SK-N-MC (cell line): ENCODE results near the gene MEMO1.
"Not testable (repeated sequence)": the region's sequence is repeated elsewhere in the genome, so short reads cannot be mapped to it uniquely, and the experiment has no call there.

Experiments
- DNase-seq: peaks from one replicate; pipeline ENCODE4 v3.0.0-alpha.2; 2011; ENCODE audit warnings: low read depth, low spot score
- H3K27ac ChIP-seq: fragments of 200-600 bp; sonication (generic); 2 replicates; pipeline ENCODE4 v1.5.1; 2016; ENCODE audit warnings: mixed run types
- H3K36me3 ChIP-seq: fragments of 200-600 bp; sonication (generic); 2 replicates; pipeline ENCODE4 v1.6.1; 2017; ENCODE audit warnings: antibody characterized with exemption, low read length, mixed read lengths; ENCODE audit not compliant: insufficient read depth
- H3K4me3 ChIP-seq: fragments of 200-600 bp; sonication (generic); 2 replicates; pipeline ENCODE4 v1.5.1; 2016
- H3K9ac ChIP-seq: fragments of 200-600 bp; sonication (generic); 2 replicates; pipeline ENCODE4 v1.8.0; 2017; ENCODE audit warnings: mixed run types, mixed read lengths; ENCODE audit not compliant: insufficient read length
- H3K9me3 ChIP-seq: fragments of 200-600 bp; sonication (generic); 2 replicates; pipeline ENCODE4 v1.6.1; 2017; ENCODE audit warnings: low read depth, mild to moderate bottlenecking, antibody characterized with exemption, low read length, moderate library complexity, mixed read lengths
- EZH2 ChIP-seq: fragments of 200-600 bp; sonication (generic); IDR thresholded peaks from one replicate; pipeline ENCODE4 v1.6.1; 2017; ENCODE audit warnings: antibody characterized with exemption
- FOXP2 ChIP-seq: optimal IDR thresholded peaks from 2 replicates; pipeline ENCODE3; 2011; ENCODE audit warnings: mild to moderate bottlenecking, moderate library complexity; ENCODE audit not compliant: insufficient read depth; ENCODE audit errors: extremely low read length, control extremely low read depth
- POLR2AphosphoS5 ChIP-seq: IDR thresholded peaks from 2 replicates; pipeline ENCODE4 v1.6.1; 2012; ENCODE audit warnings: mild to moderate bottlenecking, low read depth, low read length, borderline replicate concordance

Gene MEMO1

DNA sequence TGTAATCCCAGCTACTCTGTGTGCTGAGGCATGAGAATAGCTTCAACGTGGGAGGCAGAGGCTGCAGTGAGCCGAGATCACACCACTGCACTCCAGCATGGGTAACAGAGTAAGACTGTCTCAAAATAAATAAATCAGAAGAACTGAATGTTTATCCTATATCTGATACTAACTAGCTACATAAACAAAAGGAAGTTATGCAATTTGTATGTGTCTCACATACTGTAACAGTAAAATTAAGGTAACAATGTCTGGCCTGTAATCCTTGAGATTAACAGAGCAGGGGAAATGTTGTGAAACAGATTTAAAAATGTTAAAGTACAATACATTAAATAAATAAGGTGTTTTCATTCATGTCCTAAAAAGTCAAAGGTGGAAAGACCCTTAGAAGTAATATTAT lies 150.8 kb downstream of the MEMO1 start:
- H3K36me3 ChIP-seq, result no peaks in the 10 kb centered on the region
- no peaks in the 10 kb centered on the region for H3K9me3 ChIP-seq
- no peak overlapping the region for H3K9ac ChIP-seq
- H3K4me3 ChIP-seq, result no peak overlapping the region
- H3K27ac ChIP-seq, result no peak overlapping the region
- TF ChIP-seq EZH2 (no peak), POLR2AphosphoS5 (no peak), FOXP2 (no peak)
- no peak for DNase-seq

DNA sequence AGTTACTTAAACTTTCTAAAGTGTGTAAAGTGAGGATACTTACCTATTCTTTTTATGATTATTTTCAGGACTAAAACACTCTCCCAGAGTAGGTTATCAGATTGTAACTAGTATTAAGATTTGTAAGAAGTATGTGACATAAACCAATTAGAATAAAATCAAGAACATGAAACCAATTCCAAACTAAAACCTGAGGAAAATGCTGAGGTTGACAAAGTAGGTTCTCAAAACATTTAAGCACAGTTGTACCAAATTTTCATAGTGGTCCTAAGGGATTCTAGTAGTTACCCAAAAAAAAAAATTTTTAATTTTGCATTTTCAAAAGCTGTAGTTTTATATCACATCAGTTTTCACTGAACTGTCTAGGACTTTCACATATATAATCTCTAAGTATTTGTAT lies 157.3 kb downstream of the MEMO1 start:
- Histone ChIP-seq H3K27ac (no peak overlapping the region), H3K4me3 (no peak overlapping the region), H3K9ac (no peak overlapping the region), H3K9me3 (no peaks in the 10 kb centered on the region), H3K36me3 (no peaks in the 10 kb centered on the region)
- DNase-seq, result no peak
- TF ChIP-seq EZH2 (no peak), FOXP2 (no peak), POLR2AphosphoS5 (no peak)

DNA sequence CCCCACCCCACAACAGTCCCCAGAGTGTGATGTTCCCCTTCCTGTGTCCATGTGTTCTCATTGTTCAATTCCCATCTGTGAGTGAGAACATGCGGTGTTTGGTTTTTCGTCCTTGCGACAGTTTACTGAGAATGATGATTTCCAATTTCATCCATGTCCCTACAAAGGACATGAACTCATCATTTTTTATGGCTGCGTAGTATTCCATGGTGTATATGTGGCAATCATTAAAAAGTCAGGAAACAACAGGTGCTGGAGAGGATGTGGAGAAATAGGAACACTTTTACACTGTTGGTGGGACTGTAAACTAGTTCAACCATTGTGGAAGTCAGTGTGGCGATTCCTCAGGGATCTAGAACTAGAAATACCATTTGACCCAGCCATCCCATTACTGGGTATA lies 168.7 kb downstream of the MEMO1 start:
- not testable (repeated sequence) for H3K9ac ChIP-seq, H3K4me3 ChIP-seq, H3K27ac ChIP-seq, H3K36me3 ChIP-seq, H3K9me3 ChIP-seq, DNase-seq

DNA sequence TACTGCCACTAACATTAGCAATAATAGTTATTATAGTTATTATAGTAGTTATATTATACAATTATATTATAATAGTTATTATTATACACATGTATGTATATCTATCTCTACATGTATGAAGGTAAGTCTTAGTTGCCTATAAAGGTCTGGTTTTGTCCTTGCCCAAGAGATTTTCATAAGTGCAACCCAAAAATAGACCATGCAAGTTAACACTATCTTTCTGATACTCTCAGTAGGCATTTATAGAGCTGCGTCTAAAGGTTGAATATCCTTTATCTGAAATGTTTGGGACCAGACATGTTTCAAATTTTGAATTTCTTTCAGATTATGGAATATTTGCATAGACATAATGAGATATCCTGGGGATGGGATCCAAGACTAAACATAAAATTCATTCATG lies 175.4 kb downstream of the MEMO1 start:
- no peak for DNase-seq
- Histone ChIP-seq H3K27ac (no peak overlapping the region), H3K4me3 (no peak overlapping the region), H3K9me3 (no peaks in the 10 kb centered on the region), H3K9ac (no peak overlapping the region), H3K36me3 (no peaks in the 10 kb centered on the region)
- no peak for TF ChIP-seq FOXP2
- TF ChIP-seq EZH2, result no peak
- no peak for TF ChIP-seq POLR2AphosphoS5

DNA sequence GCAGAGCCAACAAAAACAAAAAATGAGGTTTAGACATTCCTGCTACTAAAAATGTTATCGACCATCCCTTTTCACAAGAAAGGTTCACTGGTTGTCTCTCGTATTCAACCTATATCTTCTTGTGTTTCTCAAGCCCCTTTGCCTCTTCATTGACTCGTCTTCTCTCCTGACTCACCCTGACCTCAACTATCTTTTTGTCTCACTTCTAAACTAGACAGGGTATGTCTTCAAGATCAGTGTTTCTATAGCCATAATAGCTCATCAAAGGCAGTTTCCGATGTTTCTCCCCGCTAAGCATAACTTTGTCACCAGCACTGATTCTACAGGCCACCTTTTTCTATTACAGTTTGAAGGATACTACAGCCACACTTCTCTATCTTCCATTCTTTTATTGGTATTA lies 178.4 kb downstream of the MEMO1 start:
- H3K4me3 ChIP-seq, result no peak overlapping the region
- no peak for DNase-seq
- no peaks in the 10 kb centered on the region for H3K9me3 ChIP-seq
- TF ChIP-seq FOXP2 (no peak), POLR2AphosphoS5 (no peak), EZH2 (no peak)
- no peaks in the 10 kb centered on the region for H3K36me3 ChIP-seq
- no peak overlapping the region for H3K9ac ChIP-seq
- H3K27ac ChIP-seq, result no peak overlapping the region

DNA sequence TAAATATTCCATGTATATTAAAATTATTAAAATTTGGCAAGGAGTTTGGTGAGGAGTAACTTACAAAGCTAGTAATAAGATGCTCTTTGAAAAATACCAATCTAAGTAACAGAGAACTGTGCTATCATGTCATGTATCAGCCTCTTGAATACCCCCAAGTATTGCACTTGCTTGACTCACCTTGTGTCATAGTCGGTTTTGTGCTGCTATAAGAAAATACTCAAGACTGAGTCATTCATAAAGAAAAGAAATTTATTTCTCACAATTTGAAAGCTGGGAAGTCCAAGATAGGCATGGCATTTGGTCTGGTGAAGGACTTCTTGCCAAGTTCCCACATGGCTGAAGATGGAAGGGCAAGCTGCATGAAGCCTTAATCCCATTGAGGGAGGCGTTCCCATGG lies 179.2 kb downstream of the MEMO1 start:
- no peaks in the 10 kb centered on the region for H3K36me3 ChIP-seq
- DNase-seq, result no peak
- H3K9ac ChIP-seq, result no peak overlapping the region
- no peaks in the 10 kb centered on the region for H3K9me3 ChIP-seq
- no peak overlapping the region for H3K27ac ChIP-seq
- TF ChIP-seq EZH2 (no peak), POLR2AphosphoS5 (no peak), FOXP2 (no peak)
- no peak overlapping the region for H3K4me3 ChIP-seq

DNA sequence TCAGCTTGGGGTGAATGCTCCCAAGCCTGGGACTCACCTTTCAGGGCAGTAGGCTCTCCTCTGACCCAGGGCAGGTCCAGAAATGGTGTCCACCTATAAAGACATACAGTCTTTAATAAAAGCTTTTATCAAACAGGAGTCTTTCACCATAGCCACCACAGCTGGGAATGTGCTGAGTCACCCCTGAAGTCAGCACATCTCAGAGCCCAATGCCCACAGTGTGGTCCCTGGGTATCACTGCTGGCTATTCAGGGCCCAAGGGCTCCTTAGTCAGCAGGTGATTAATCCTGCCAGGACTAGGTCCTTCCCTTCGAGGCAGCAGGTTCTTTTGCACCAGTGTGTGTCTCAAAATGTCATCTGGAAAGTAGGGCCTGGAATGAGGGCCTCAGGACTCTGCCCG lies 181.9 kb downstream of the MEMO1 start:
- Histone ChIP-seq H3K9me3 (no peaks in the 10 kb centered on the region), H3K27ac (no peak overlapping the region), H3K9ac (no peak overlapping the region), H3K36me3 (no peaks in the 10 kb centered on the region), H3K4me3 (no peak overlapping the region)
- DNase-seq, result no peak
- TF ChIP-seq FOXP2 (no peak), POLR2AphosphoS5 (no peak)

DNA sequence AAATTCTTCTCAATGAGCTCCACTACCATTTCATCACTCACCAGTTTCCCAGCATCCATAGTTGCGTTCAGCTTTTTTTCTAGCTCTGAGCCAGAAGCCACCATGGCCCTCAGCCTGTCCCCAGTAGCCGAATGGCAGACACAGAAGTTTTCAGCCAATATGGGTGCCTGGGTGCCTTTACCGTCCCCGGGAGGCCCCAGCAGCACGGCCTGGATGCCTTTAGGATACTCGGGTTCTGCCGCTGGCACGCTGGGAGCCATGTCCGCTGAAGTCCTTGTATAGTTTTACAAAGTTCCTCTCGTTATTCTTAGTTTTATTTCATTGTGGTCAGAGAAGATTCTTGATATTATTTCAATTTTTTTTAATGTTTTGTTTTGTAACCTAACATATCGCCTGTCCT lies 187.2 kb downstream of the MEMO1 start:
- Histone ChIP-seq H3K27ac (no peak overlapping the region), H3K9me3 (no peaks in the 10 kb centered on the region), H3K9ac (no peak overlapping the region), H3K4me3 (no peak overlapping the region), H3K36me3 (no peaks in the 10 kb centered on the region)
- TF ChIP-seq POLR2AphosphoS5, result no peak
- TF ChIP-seq EZH2, result no peak
- no peak for TF ChIP-seq FOXP2
- DNase-seq, result no peak

DNA sequence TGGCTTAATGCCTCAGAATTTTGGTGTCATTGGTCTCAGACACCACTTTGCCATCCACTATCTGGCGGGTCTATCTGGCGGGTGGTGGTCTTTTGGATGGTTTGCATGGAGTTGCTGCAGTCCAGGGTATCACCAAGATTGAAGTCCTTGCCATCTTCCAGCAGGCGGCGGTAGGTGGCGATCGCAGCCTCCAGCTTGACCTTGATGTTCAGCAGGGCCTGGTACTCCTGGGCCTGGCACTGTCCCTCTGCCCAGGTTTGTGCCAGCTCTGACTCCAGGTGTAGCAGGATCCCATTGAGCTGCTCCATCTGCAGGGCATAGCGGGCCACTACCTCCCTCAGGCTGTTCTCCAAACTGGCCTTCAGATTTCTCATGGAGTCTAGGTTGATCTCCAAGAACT lies 188.2 kb downstream of the MEMO1 start:
- DNase-seq, result no peak
- H3K4me3 ChIP-seq, result no peak overlapping the region
- TF ChIP-seq EZH2 (no peak), FOXP2 (no peak), POLR2AphosphoS5 (no peak)
- H3K9me3 ChIP-seq, result no peaks in the 10 kb centered on the region
- H3K27ac ChIP-seq, result no peak overlapping the region
- H3K36me3 ChIP-seq, result no peaks in the 10 kb centered on the region
- no peak overlapping the region for H3K9ac ChIP-seq
